ENCODE measurements around the gene ZBTB38. TPM values are rescaled to one million over a fixed set of nuclear protein-coding genes. Genes with fewer than 3 reads are reported as not detected.

The ZBTB38 gene
- total and polyA plus RNA-seq, 2 donors (not counting 1 experiment from before 2014, with no cell fraction given): 96.0 to 191 TPM

- DNase-seq (ENCODE audit: low read depth in 2 of 2): peak; percentile 86 to 90
- no peaks in the 10 kb centered on the region for H4K20me1 ChIP-seq (ENCODE audit: control insufficient read depth, extremely low read depth, insufficient read depth, low read length)
- H3K27ac ChIP-seq (ENCODE audit: insufficient read depth, low read length): peak overlapping the region; percentile 100
- peak overlapping the region; percentile 85 for H3K4me2 ChIP-seq (ENCODE audit: extremely low read depth, insufficient read depth, low read length)
- peak overlapping the region; percentile 80 for H3K9ac ChIP-seq (ENCODE audit: insufficient read depth, low read length)
- H3K79me2 ChIP-seq (ENCODE audit: control insufficient read depth, insufficient read depth, low read length): peaks cover 32% of the 10 kb centered on the region
- H3K4me1 ChIP-seq (ENCODE audit: control insufficient read depth, extremely low read depth, insufficient read depth, low read length): peaks cover 33% of the 10 kb centered on the region
- H3K9me3 ChIP-seq (ENCODE audit: control insufficient read depth, insufficient read depth, low read depth, low read length): no peaks in the 10 kb centered on the region
- H3K36me3 ChIP-seq (ENCODE audit: control insufficient read depth, insufficient read depth, low read length): no peaks in the 10 kb centered on the region
- no peaks in the 10 kb centered on the region for H3K27me3 ChIP-seq (ENCODE audit: control insufficient read depth, insufficient read depth, low read length)
- no peak for TF ChIP-seq CTCF (conservative IDR thresholded peaks at IDR 0.05 in 1 of 2, IDR thresholded peaks at IDR 0.05 in 1 of 2; ENCODE audit: low read depth in 1 of 2, low read length in 2 of 2)
- no peak for TF ChIP-seq EZH2 (IDR thresholded peaks at IDR 0.05; ENCODE audit: low read length, missing control alignments)
- no peak overlapping the region for H2AFZ ChIP-seq (ENCODE audit: low read length)
- peak overlapping the region; percentile 34 to 68 (median 41) for H3K4me3 ChIP-seq (replicated peaks in 1 of 4; ENCODE audit: control extremely low read depth in 1 of 4, insufficient read depth in 1 of 4, low read depth in 3 of 4, low read length in 4 of 4)
Observed at GRCh38 chr3:141368925-141369794, 856 bp downstream of the ZBTB38 start.

GRCh38 chr3:141370065-141370533 is 1.8 kb downstream of the ZBTB38 start:
- peak overlapping the region; percentile 100 for H3K27ac ChIP-seq (ENCODE audit: insufficient read depth, low read length)
- no peaks in the 10 kb centered on the region for H3K9me3 ChIP-seq (ENCODE audit: control insufficient read depth, insufficient read depth, low read depth, low read length)
- peaks cover 32% of the 10 kb centered on the region for H3K79me2 ChIP-seq (ENCODE audit: control insufficient read depth, insufficient read depth, low read length)
- TF ChIP-seq CTCF (conservative IDR thresholded peaks at IDR 0.05 in 1 of 2, IDR thresholded peaks at IDR 0.05 in 1 of 2; ENCODE audit: low read depth in 1 of 2, low read length in 2 of 2) (peak; percentile 10 to 46), EZH2 (IDR thresholded peaks at IDR 0.05; ENCODE audit: low read length, missing control alignments) (no peak)
- H3K36me3 ChIP-seq (ENCODE audit: control insufficient read depth, insufficient read depth, low read length): no peaks in the 10 kb centered on the region
- peak overlapping the region; percentile 80 for H3K9ac ChIP-seq (ENCODE audit: insufficient read depth, low read length)
- no peak overlapping the region for H2AFZ ChIP-seq (ENCODE audit: low read length)
- peak overlapping the region; percentile 85 for H3K4me2 ChIP-seq (ENCODE audit: extremely low read depth, insufficient read depth, low read length)
- peak; percentile 90 to 95 for DNase-seq (ENCODE audit: low read depth in 2 of 2)
- H3K4me1 ChIP-seq (ENCODE audit: control insufficient read depth, extremely low read depth, insufficient read depth, low read length): peaks cover 33% of the 10 kb centered on the region
- no peaks in the 10 kb centered on the region for H3K27me3 ChIP-seq (ENCODE audit: control insufficient read depth, insufficient read depth, low read length)
- H4K20me1 ChIP-seq (ENCODE audit: control insufficient read depth, extremely low read depth, insufficient read depth, low read length): no peaks in the 10 kb centered on the region
- H3K4me3 ChIP-seq (replicated peaks in 1 of 4; ENCODE audit: control extremely low read depth in 1 of 4, insufficient read depth in 1 of 4, low read depth in 3 of 4, low read length in 4 of 4): peak overlapping the region in 1 of 4 experiments; percentile 68

- no peak overlapping the region for H3K4me2 ChIP-seq (ENCODE audit: extremely low read depth, insufficient read depth, low read length)
- no peak overlapping the region for H3K27ac ChIP-seq (ENCODE audit: insufficient read depth, low read length)
- H3K4me1 ChIP-seq (ENCODE audit: control insufficient read depth, extremely low read depth, insufficient read depth, low read length): peaks cover 23% of the 10 kb centered on the region
- peaks cover 43% of the 10 kb centered on the region for H3K79me2 ChIP-seq (ENCODE audit: control insufficient read depth, insufficient read depth, low read length)
- H4K20me1 ChIP-seq (ENCODE audit: control insufficient read depth, extremely low read depth, insufficient read depth, low read length): no peaks in the 10 kb centered on the region
- H3K36me3 ChIP-seq (ENCODE audit: control insufficient read depth, insufficient read depth, low read length): peaks cover 2% of the 10 kb centered on the region
- no peaks in the 10 kb centered on the region for H3K27me3 ChIP-seq (ENCODE audit: control insufficient read depth, insufficient read depth, low read length)
- H3K9me3 ChIP-seq (ENCODE audit: control insufficient read depth, insufficient read depth, low read depth, low read length): no peaks in the 10 kb centered on the region
- H2AFZ ChIP-seq (ENCODE audit: low read length): no peak overlapping the region
- DNase-seq (ENCODE audit: low read depth in 2 of 2): no peak
- no peak overlapping the region for H3K9ac ChIP-seq (ENCODE audit: insufficient read depth, low read length)
- no peak overlapping the region for H3K4me3 ChIP-seq (replicated peaks in 1 of 4; ENCODE audit: control extremely low read depth in 1 of 4, insufficient read depth in 1 of 4, low read depth in 3 of 4, low read length in 4 of 4)
- TF ChIP-seq EZH2 (IDR thresholded peaks at IDR 0.05; ENCODE audit: low read length, missing control alignments) (no peak), CTCF (conservative IDR thresholded peaks at IDR 0.05 in 1 of 2, IDR thresholded peaks at IDR 0.05 in 1 of 2; ENCODE audit: low read depth in 1 of 2, low read length in 2 of 2) (no peak)
Observed at GRCh38 chr3:141371882-141372281, 3.6 kb downstream of the ZBTB38 start.
